Measurements from ENCODE around the gene FOS. TPM values are rescaled to one million over a fixed set of nuclear protein-coding genes. Genes with fewer than 3 reads are reported as not detected.
A peak's percentile ranks its signal among the peaks of the same experiment; 100 is the strongest.

FOS gene
- total and polyA plus RNA-seq, 2 experiments from 2014 or later = 47.3 to 54.8 TPM

- no peaks in the 10 kb centered on the region for H3K36me3 ChIP-seq (ENCODE audit: insufficient read depth)
- H3F3A ChIP-seq (replicated peaks; ENCODE audit: low read depth) = no peaks in the 10 kb centered on the region
- H3K4me1 ChIP-seq (ENCODE audit: insufficient read depth) = peaks cover 7% of the 10 kb centered on the region
- peaks cover 15% of the 10 kb centered on the region for H3K27me3 Mint-ChIP-seq (ENCODE audit: insufficient read depth, low read depth, poor library complexity)
- H3K4me3 ChIP-seq = no peak overlapping the region
- peak; percentile 4; the same call in 2 of the 3 replicates for ATAC-seq
- no peak overlapping the region for H3K27ac ChIP-seq (ENCODE audit: low read depth)
- H3K27ac Mint-ChIP-seq = no peak overlapping the region; the same call in 1 of the 2 replicates
- DNase-seq (ENCODE audit: low spot score) = no peak
- H2AFZ ChIP-seq = peak overlapping the region; percentile 39
- peaks cover 30% of the 10 kb centered on the region for H3K4me1 Mint-ChIP-seq
- no peak for TF ChIP-seq ETS1 (IDR thresholded peaks at IDR 0.05)
- peak; percentile 48 for TF ChIP-seq REST (IDR thresholded peaks at IDR 0.05; ENCODE audit: unreplicated experiment)
- H3K27me3 ChIP-seq (ENCODE audit: insufficient read depth) = no peaks in the 10 kb centered on the region
- H3K9me3 Mint-ChIP-seq = no peaks in the 10 kb centered on the region
- H4K20me1 ChIP-seq (replicated peaks; ENCODE audit: insufficient read depth) = no peaks in the 10 kb centered on the region
- no peak overlapping the region; the same call in 2 of the 3 replicates for H3K4me3 Mint-ChIP-seq
- H3K4me2 ChIP-seq = no peak overlapping the region
- H3K36me3 Mint-ChIP-seq (ENCODE audit: low read depth) = no peaks in the 10 kb centered on the region
- no peaks in the 10 kb centered on the region for H3K9me2 ChIP-seq (ENCODE audit: insufficient read depth)
- H3K79me2 ChIP-seq (replicated peaks; ENCODE audit: insufficient read depth) = no peaks in the 10 kb centered on the region
Measured at GRCh38 chr14:75254901-75255584, 23.6 kb upstream of the FOS start.

- H3K36me3 Mint-ChIP-seq (ENCODE audit: low read depth) = no peaks in the 10 kb centered on the region
- H3K4me3 Mint-ChIP-seq = peak overlapping the region; percentile 90
- peak overlapping the region; percentile 98 for H3K27ac Mint-ChIP-seq
- H3K36me3 ChIP-seq (ENCODE audit: insufficient read depth) = no peaks in the 10 kb centered on the region
- H3K4me2 ChIP-seq = peak overlapping the region; percentile 78
- H3K4me3 ChIP-seq = peak overlapping the region; percentile 50
- H3K4me1 Mint-ChIP-seq = peaks cover 32% of the 10 kb centered on the region
- peaks cover 7% of the 10 kb centered on the region for H3K4me1 ChIP-seq (ENCODE audit: insufficient read depth)
- H3K27me3 ChIP-seq (ENCODE audit: insufficient read depth) = no peaks in the 10 kb centered on the region
- no peaks in the 10 kb centered on the region for H3K9me3 Mint-ChIP-seq
- peaks cover 18% of the 10 kb centered on the region for H3K27me3 Mint-ChIP-seq (ENCODE audit: insufficient read depth, low read depth, poor library complexity)
- peak overlapping the region; percentile 30; the same call in 1 of the 2 replicates for H2AFZ ChIP-seq
- no peaks in the 10 kb centered on the region for H3K9me2 ChIP-seq (ENCODE audit: insufficient read depth)
- H3K79me2 ChIP-seq (replicated peaks; ENCODE audit: insufficient read depth) = no peaks in the 10 kb centered on the region
- no peaks in the 10 kb centered on the region for H3F3A ChIP-seq (replicated peaks; ENCODE audit: low read depth)
- H3K27ac ChIP-seq (ENCODE audit: low read depth) = peak overlapping the region; percentile 80
- ATAC-seq (peak; percentile 69), DNase-seq (ENCODE audit: low spot score) (no peak)
- no peaks in the 10 kb centered on the region for H4K20me1 ChIP-seq (replicated peaks; ENCODE audit: insufficient read depth)
- TF ChIP-seq EZH2phosphoT487 (IDR thresholded peaks at IDR 0.05; ENCODE audit: unreplicated experiment) = no peak
- no peak for TF ChIP-seq STAT1 (IDR thresholded peaks at IDR 0.05; ENCODE audit: unreplicated experiment)
- TF ChIP-seq POLR2AphosphoS5 (IDR thresholded peaks at IDR 0.05; ENCODE audit: low read depth) = no peak
- TF ChIP-seq ZNF331 (CRISPR knock-in tag; IDR thresholded peaks at IDR 0.05; ENCODE audit: low read depth) = no peak
- no peak for TF ChIP-seq REST (IDR thresholded peaks at IDR 0.05; ENCODE audit: unreplicated experiment)
- no peak for TF ChIP-seq CTCF (conservative IDR thresholded peaks at IDR 0.05; ENCODE audit: low read depth in 2 of 2)
- TF ChIP-seq NANOG (IDR thresholded peaks at IDR 0.05; ENCODE audit: borderline replicate concordance) = no peak
- no peak for TF ChIP-seq JUNB (IDR thresholded peaks at IDR 0.05; ENCODE audit: unreplicated experiment)
- TF ChIP-seq ZNF114 (CRISPR knock-in tag; IDR thresholded peaks at IDR 0.05) = no peak
- TF ChIP-seq CREB1 (CRISPR knock-in tag; IDR thresholded peaks at IDR 0.05; ENCODE audit: low read depth) = no peak
Measured at GRCh38 chr14:75258079-75258802, 20.4 kb upstream of the FOS start.

All from GM23338 (cell line).